ENCODE data around the gene CABYR. TPM values are rescaled to one million over a fixed set of nuclear protein-coding genes. Genes with fewer than 3 reads are reported as not detected.
A peak's percentile ranks its signal among the peaks of the same experiment; 100 is the strongest.

CABYR gene
- total RNA-seq, 1 donor from 2014 or later = 7.0 TPM

GRCh38 chr18:24130494-24130893, 8.4 kb upstream of the CABYR start:
- Histone ChIP-seq H3K27me3 (ENCODE audit: insufficient read depth, low read length) (no peaks in the 10 kb centered on the region), H3K4me1 (ENCODE audit: insufficient read depth, low read length) (no peaks in the 10 kb centered on the region), H3K4me2 (ENCODE audit: low read length) (no peak overlapping the region), H3K4me3 (ENCODE audit: insufficient read depth, low read depth, low read length) (no peak overlapping the region), H3K79me2 (ENCODE audit: insufficient read depth, low read length) (no peaks in the 10 kb centered on the region), H3K27ac (ENCODE audit: low read depth, low read length) (no peak overlapping the region), H3K36me3 (ENCODE audit: insufficient read depth, low read length) (peaks cover 3% of the 10 kb centered on the region), H4K20me1 (ENCODE audit: insufficient read depth, low read length) (no peaks in the 10 kb centered on the region), H3K9ac (ENCODE audit: low read length) (no peak overlapping the region), H3K9me3 (ENCODE audit: insufficient read depth, low read depth, low read length) (no peaks in the 10 kb centered on the region), H2AFZ (ENCODE audit: low read depth, low read length) (no peak overlapping the region)
- no peak for TF ChIP-seq EZH2 (IDR thresholded peaks at IDR 0.05; ENCODE audit: insufficient read depth, low read length)
- DNase-seq (ENCODE audit: low read depth) = no peak
- Mint-ChIP-seq H3K4me1 (ENCODE audit: low read depth, unreplicated experiment) (no peaks in the 10 kb centered on the region), H3K36me3 (ENCODE audit: low read depth, unreplicated experiment) (peaks cover 2% of the 10 kb centered on the region), H3K27me3 (ENCODE audit: low read depth, unreplicated experiment) (no peaks in the 10 kb centered on the region), H3K9me3 (ENCODE audit: unreplicated experiment) (no peaks in the 10 kb centered on the region), H3K4me3 (ENCODE audit: unreplicated experiment) (no peak overlapping the region), H3K27ac (ENCODE audit: unreplicated experiment) (no peak overlapping the region)
- FAIRE-seq = no peak

GRCh38 chr18:24136967-24137373, 1.9 kb upstream of the CABYR start:
- H4K20me1 ChIP-seq (ENCODE audit: insufficient read depth, low read length) = no peaks in the 10 kb centered on the region
- no peak overlapping the region for H3K4me2 ChIP-seq (ENCODE audit: low read length)
- peaks cover 14% of the 10 kb centered on the region for H3K4me1 ChIP-seq (ENCODE audit: insufficient read depth, low read length)
- H3K9me3 Mint-ChIP-seq (ENCODE audit: unreplicated experiment) = no peaks in the 10 kb centered on the region
- H3K9ac ChIP-seq (ENCODE audit: low read length) = no peak overlapping the region
- TF ChIP-seq EZH2 (IDR thresholded peaks at IDR 0.05; ENCODE audit: insufficient read depth, low read length) = no peak
- no peak for TF ChIP-seq CTCF (IDR thresholded peaks at IDR 0.05; ENCODE audit: insufficient read depth, low read depth, low read length)
- H3K4me3 ChIP-seq (ENCODE audit: insufficient read depth, low read depth, low read length) = no peak overlapping the region
- no peak overlapping the region for H3K27ac Mint-ChIP-seq (ENCODE audit: unreplicated experiment)
- no peak overlapping the region for H3K27ac ChIP-seq (ENCODE audit: low read depth, low read length)
- no peak for FAIRE-seq
- no peaks in the 10 kb centered on the region for H3K27me3 Mint-ChIP-seq (ENCODE audit: low read depth, unreplicated experiment)
- H3K36me3 ChIP-seq (ENCODE audit: insufficient read depth, low read length) = no peaks in the 10 kb centered on the region
- no peaks in the 10 kb centered on the region for H3K9me3 ChIP-seq (ENCODE audit: insufficient read depth, low read depth, low read length)
- H3K27me3 ChIP-seq (ENCODE audit: insufficient read depth, low read length) = no peaks in the 10 kb centered on the region
- no peak overlapping the region for H2AFZ ChIP-seq (ENCODE audit: low read depth, low read length)
- DNase-seq (ENCODE audit: low read depth) = peak; percentile 34
- no peaks in the 10 kb centered on the region for H3K4me1 Mint-ChIP-seq (ENCODE audit: low read depth, unreplicated experiment)
- no peaks in the 10 kb centered on the region for H3K36me3 Mint-ChIP-seq (ENCODE audit: low read depth, unreplicated experiment)
- H3K4me3 Mint-ChIP-seq (ENCODE audit: unreplicated experiment) = no peak overlapping the region
- H3K79me2 ChIP-seq (ENCODE audit: insufficient read depth, low read length) = no peaks in the 10 kb centered on the region

- FAIRE-seq = peak; percentile 9
- H3K27me3 ChIP-seq (ENCODE audit: insufficient read depth, low read length) = no peaks in the 10 kb centered on the region
- H3K4me1 ChIP-seq (ENCODE audit: insufficient read depth, low read length) = peaks cover 14% of the 10 kb centered on the region
- H3K9me3 ChIP-seq (ENCODE audit: insufficient read depth, low read depth, low read length) = no peaks in the 10 kb centered on the region
- no peak for DNase-seq (ENCODE audit: low read depth)
- peak overlapping the region; percentile 86 for H3K4me3 Mint-ChIP-seq (ENCODE audit: unreplicated experiment)
- H3K36me3 Mint-ChIP-seq (ENCODE audit: low read depth, unreplicated experiment) = no peaks in the 10 kb centered on the region
- no peaks in the 10 kb centered on the region for H3K4me1 Mint-ChIP-seq (ENCODE audit: low read depth, unreplicated experiment)
- peak overlapping the region; percentile 81 for H3K9ac ChIP-seq (ENCODE audit: low read length)
- H3K36me3 ChIP-seq (ENCODE audit: insufficient read depth, low read length) = no peaks in the 10 kb centered on the region
- H3K27ac ChIP-seq (ENCODE audit: low read depth, low read length) = peak overlapping the region; percentile 20
- no peaks in the 10 kb centered on the region for H3K9me3 Mint-ChIP-seq (ENCODE audit: unreplicated experiment)
- H4K20me1 ChIP-seq (ENCODE audit: insufficient read depth, low read length) = no peaks in the 10 kb centered on the region
- peak overlapping the region; percentile 64 for H3K4me3 ChIP-seq (ENCODE audit: insufficient read depth, low read depth, low read length)
- no peak for TF ChIP-seq CTCF (IDR thresholded peaks at IDR 0.05; ENCODE audit: insufficient read depth, low read depth, low read length)
- TF ChIP-seq EZH2 (IDR thresholded peaks at IDR 0.05; ENCODE audit: insufficient read depth, low read length) = no peak
- H2AFZ ChIP-seq (ENCODE audit: low read depth, low read length) = peak overlapping the region; percentile 66
- peak overlapping the region; percentile 92 for H3K4me2 ChIP-seq (ENCODE audit: low read length)
- H3K27me3 Mint-ChIP-seq (ENCODE audit: low read depth, unreplicated experiment) = no peaks in the 10 kb centered on the region
- peak overlapping the region; percentile 6 for H3K27ac Mint-ChIP-seq (ENCODE audit: unreplicated experiment)
- no peaks in the 10 kb centered on the region for H3K79me2 ChIP-seq (ENCODE audit: insufficient read depth, low read length)
Observed at GRCh38 chr18:24138409-24138788, 463 bp upstream of the CABYR start.

All from astrocyte (in vitro differentiated cells and primary cell).